ENCODE results near the gene AGR3. TPM values are rescaled to one million over a fixed set of nuclear protein-coding genes. Genes with fewer than 3 reads are reported as not detected.

The AGR3 gene
- total RNA-seq, 1 donor: not detected

DNA sequence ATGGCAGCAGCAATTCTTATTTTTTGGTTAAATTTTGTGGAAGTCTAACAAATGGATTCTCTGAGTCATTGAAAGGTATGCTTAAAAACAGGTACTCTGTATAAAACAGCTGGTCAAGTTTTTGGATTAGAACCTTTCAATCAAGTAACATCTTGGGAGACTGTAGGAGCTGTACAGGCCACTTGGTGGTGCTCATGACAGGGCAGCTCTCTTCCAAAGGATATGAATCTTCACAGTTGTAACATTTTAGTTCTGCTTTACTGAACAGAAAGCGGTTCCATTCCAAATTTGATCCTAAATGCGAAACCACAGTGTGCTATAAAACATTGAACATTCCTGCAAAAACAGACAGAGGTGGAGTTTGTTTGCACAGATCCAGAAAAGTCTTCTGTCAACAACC, 44.5 kb upstream of the AGR3 start:
- Histone ChIP-seq H3K4me3 (ENCODE audit: insufficient read depth, low read length) (no peak overlapping the region), H3K79me2 (ENCODE audit: insufficient read depth, low read length) (no peaks in the 10 kb centered on the region), H3K4me1 (ENCODE audit: insufficient read depth, low read length) (peaks cover 7% of the 10 kb centered on the region), H2AFZ (ENCODE audit: low read length) (peak overlapping the region; percentile 67), H3K9me3 (ENCODE audit: low read depth, low read length) (no peaks in the 10 kb centered on the region), H3K27me3 (ENCODE audit: insufficient read depth, low read length) (no peaks in the 10 kb centered on the region), H3K27ac (ENCODE audit: low read depth, low read length) (no peak overlapping the region), H4K20me1 (ENCODE audit: insufficient read depth, low read length) (no peaks in the 10 kb centered on the region), H3K4me2 (ENCODE audit: insufficient read depth, low read length) (peak overlapping the region; percentile 48), H3K36me3 (ENCODE audit: insufficient read depth, low read length) (no peaks in the 10 kb centered on the region)
- no peak for DNase-seq (ENCODE audit: insufficient read length, low spot score, missing footprints)
- TF ChIP-seq, protein P1, sequence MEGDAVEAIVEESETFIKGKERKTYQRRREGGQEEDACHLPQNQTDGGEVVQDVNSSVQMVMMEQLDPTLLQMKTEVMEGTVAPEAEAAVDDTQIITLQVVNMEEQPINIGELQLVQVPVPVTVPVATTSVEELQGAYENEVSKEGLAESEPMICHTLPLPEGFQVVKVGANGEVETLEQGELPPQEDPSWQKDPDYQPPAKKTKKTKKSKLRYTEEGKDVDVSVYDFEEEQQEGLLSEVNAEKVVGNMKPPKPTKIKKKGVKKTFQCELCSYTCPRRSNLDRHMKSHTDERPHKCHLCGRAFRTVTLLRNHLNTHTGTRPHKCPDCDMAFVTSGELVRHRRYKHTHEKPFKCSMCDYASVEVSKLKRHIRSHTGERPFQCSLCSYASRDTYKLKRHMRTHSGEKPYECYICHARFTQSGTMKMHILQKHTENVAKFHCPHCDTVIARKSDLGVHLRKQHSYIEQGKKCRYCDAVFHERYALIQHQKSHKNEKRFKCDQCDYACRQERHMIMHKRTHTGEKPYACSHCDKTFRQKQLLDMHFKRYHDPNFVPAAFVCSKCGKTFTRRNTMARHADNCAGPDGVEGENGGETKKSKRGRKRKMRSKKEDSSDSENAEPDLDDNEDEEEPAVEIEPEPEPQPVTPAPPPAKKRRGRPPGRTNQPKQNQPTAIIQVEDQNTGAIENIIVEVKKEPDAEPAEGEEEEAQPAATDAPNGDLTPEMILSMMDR (IDR thresholded peaks at IDR 0.05; ENCODE audit: extremely low read depth, low read depth, low read length): peak; percentile 80

DNA sequence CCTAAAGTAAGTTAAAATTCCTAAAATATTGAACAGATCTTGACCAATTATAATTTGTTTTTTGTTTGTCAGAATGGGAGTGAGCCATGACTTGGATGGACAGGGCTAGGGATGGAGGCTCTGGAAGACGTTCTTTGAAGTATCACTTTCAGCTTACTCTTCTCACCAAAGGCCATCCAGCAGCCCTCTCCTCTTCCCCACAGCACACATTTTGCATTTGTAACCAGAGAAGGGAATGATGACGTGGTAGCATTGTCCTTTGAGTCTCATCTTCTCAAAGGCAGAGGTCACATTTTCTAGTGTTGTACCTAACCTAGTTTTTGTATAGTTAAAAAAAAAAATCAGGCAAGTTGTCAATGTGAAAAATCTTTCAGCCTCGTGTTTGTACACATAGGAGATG, 43.8 kb upstream of the AGR3 start:
- Histone ChIP-seq H3K36me3 (ENCODE audit: insufficient read depth, low read length) (no peaks in the 10 kb centered on the region), H3K27ac (ENCODE audit: low read depth, low read length) (no peak overlapping the region), H3K4me1 (ENCODE audit: insufficient read depth, low read length) (peaks cover 7% of the 10 kb centered on the region), H3K27me3 (ENCODE audit: insufficient read depth, low read length) (no peaks in the 10 kb centered on the region), H4K20me1 (ENCODE audit: insufficient read depth, low read length) (no peaks in the 10 kb centered on the region), H3K9me3 (ENCODE audit: low read depth, low read length) (no peaks in the 10 kb centered on the region), H3K4me3 (ENCODE audit: insufficient read depth, low read length) (no peak overlapping the region), H3K4me2 (ENCODE audit: insufficient read depth, low read length) (no peak overlapping the region), H2AFZ (ENCODE audit: low read length) (no peak overlapping the region), H3K79me2 (ENCODE audit: insufficient read depth, low read length) (no peaks in the 10 kb centered on the region)
- TF ChIP-seq, protein P1 (IDR thresholded peaks at IDR 0.05; ENCODE audit: extremely low read depth, low read depth, low read length): no peak
- no peak for DNase-seq (ENCODE audit: insufficient read length, low spot score, missing footprints)

DNA sequence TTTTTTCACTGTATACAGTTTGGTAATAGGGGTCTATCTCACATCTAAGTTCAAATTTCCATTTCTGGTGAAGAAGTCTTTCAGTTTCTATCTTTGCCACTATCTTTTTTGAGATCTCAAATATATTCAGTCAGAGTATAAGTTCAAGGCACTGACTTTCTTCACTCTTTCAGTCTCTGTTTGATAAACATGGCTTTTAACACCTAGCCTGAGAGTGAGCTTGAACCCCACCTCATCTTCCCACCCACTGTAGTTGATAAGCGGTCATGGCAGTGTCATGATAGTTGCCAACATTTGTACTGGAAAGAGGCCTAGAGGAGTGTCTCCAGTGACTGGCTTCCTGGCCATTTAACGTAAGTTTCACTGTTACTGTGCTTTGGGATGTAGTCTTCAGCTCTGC, 41.2 kb upstream of the AGR3 start:
- H3K27ac ChIP-seq (ENCODE audit: low read depth, low read length): no peak overlapping the region
- H3K27me3 ChIP-seq (ENCODE audit: insufficient read depth, low read length): no peaks in the 10 kb centered on the region
- no peak overlapping the region for H3K4me3 ChIP-seq (ENCODE audit: insufficient read depth, low read length)
- H3K4me1 ChIP-seq (ENCODE audit: insufficient read depth, low read length): peaks cover 7% of the 10 kb centered on the region
- no peaks in the 10 kb centered on the region for H3K36me3 ChIP-seq (ENCODE audit: insufficient read depth, low read length)
- no peaks in the 10 kb centered on the region for H3K9me3 ChIP-seq (ENCODE audit: low read depth, low read length)
- DNase-seq (ENCODE audit: insufficient read length, low spot score, missing footprints): no peak
- H2AFZ ChIP-seq (ENCODE audit: low read length): peak overlapping the region; percentile 47
- no peaks in the 10 kb centered on the region for H4K20me1 ChIP-seq (ENCODE audit: insufficient read depth, low read length)
- H3K4me2 ChIP-seq (ENCODE audit: insufficient read depth, low read length): no peak overlapping the region
- TF ChIP-seq, protein P1 (IDR thresholded peaks at IDR 0.05; ENCODE audit: extremely low read depth, low read depth, low read length): no peak
- no peaks in the 10 kb centered on the region for H3K79me2 ChIP-seq (ENCODE audit: insufficient read depth, low read length)

DNA sequence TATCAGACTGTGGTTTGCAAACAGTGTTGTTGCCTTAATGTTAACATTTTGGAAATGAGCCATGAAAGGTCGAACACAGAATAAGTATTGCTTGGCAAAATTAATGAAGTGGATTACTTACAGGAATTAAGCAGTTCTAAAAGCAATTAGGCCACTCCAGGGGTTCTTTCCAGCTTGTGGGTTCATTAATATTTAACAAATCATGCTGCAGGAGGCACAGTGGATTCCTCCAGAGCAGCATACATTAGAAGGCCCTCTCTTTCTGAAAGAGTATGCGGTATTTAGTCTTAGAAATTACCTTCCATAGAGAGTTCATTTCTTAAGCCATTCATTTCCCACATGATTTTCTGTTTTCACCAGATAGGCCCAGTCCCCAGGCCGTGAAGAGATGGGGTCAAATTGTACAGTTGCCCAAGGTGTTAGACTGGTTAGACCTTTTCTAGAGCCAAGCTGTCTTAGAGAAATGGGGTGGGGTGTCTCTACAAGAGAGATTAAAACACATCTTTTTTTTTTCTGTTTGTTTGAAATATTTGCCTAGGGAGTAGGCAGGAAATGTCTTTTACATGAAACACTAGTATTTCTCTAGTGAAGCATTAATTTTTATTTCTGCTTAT, 40.0 kb upstream of the AGR3 start:
- Histone ChIP-seq H3K4me3 (ENCODE audit: insufficient read depth, low read length) (no peak overlapping the region), H3K27me3 (ENCODE audit: insufficient read depth, low read length) (no peaks in the 10 kb centered on the region), H3K27ac (ENCODE audit: low read depth, low read length) (no peak overlapping the region), H3K4me1 (ENCODE audit: insufficient read depth, low read length) (peaks cover 10% of the 10 kb centered on the region), H2AFZ (ENCODE audit: low read length) (peak overlapping the region; percentile 5), H4K20me1 (ENCODE audit: insufficient read depth, low read length) (no peaks in the 10 kb centered on the region), H3K9me3 (ENCODE audit: low read depth, low read length) (no peaks in the 10 kb centered on the region), H3K36me3 (ENCODE audit: insufficient read depth, low read length) (no peaks in the 10 kb centered on the region), H3K4me2 (ENCODE audit: insufficient read depth, low read length) (no peak overlapping the region), H3K79me2 (ENCODE audit: insufficient read depth, low read length) (no peaks in the 10 kb centered on the region)
- no peak for DNase-seq (ENCODE audit: insufficient read length, low spot score, missing footprints)
- TF ChIP-seq, protein P1 (IDR thresholded peaks at IDR 0.05; ENCODE audit: extremely low read depth, low read depth, low read length): no peak

Measured in osteoblast (primary cell).